DOHH2 (cell line): ENCODE measurements around the gene ADCY1.

ENCODE experiments used
- H3F3A ChIP-seq: fragments of 200-600 bp; sonication (generic), shearing (Covaris generic); 2 replicates; pipeline ENCODE4 v1.6.0; 2016; ENCODE audit warnings: antibody characterized with exemption, mild to moderate bottlenecking; ENCODE audit not compliant: control insufficient read depth, insufficient read depth
- H3K27ac ChIP-seq: fragments of 200-600 bp; sonication (generic); 2 replicates; pipeline ENCODE4 v1.5.1; 2014; ENCODE audit warnings: low read depth, mild to moderate bottlenecking, low read length, moderate library complexity
- H3K27me3 ChIP-seq: fragments of 200-600 bp; sonication (generic); 2 replicates; pipeline ENCODE4 v1.6.1; 2014; ENCODE audit warnings: mild to moderate bottlenecking, low read length, mixed read lengths; ENCODE audit not compliant: control insufficient read depth
- H3K36me3 ChIP-seq: fragments of 200-600 bp; sonication (generic); 2 replicates; pipeline ENCODE4 v1.6.1; 2014; ENCODE audit warnings: mild to moderate bottlenecking, low read length, moderate library complexity, mixed read lengths; ENCODE audit not compliant: control insufficient read depth
- H3K4me1 ChIP-seq: fragments of 200-600 bp; sonication (generic); 2 replicates; pipeline ENCODE4 v1.6.1; 2014; ENCODE audit warnings: mild to moderate bottlenecking, low read length, mixed read lengths; ENCODE audit not compliant: control insufficient read depth
- H3K4me2 ChIP-seq: fragments of 200-600 bp; sonication (generic); 2 replicates; pipeline ENCODE4 v1.6.0; 2014; ENCODE audit warnings: mild to moderate bottlenecking, low read length, moderate library complexity
- H3K4me3 ChIP-seq: fragments of 200-600 bp; sonication (generic); 2 replicates; pipeline ENCODE4 v1.5.1; 2014; ENCODE audit warnings: mild to moderate bottlenecking, low read length, mixed read lengths
- H3K79me2 ChIP-seq: fragments of 200-600 bp; sonication (generic); 2 replicates; pipeline ENCODE4 v1.6.1; 2014; ENCODE audit warnings: mild to moderate bottlenecking, low read length, mixed read lengths; ENCODE audit not compliant: control insufficient read depth
- H3K9me2 ChIP-seq: fragments of 200-600 bp; sonication (generic); replicated peaks from 2 replicates; pipeline ENCODE4 v1.6.1; 2014; ENCODE audit warnings: mild to moderate bottlenecking, low read length, mixed read lengths; ENCODE audit not compliant: control insufficient read depth
- H3K9me3 ChIP-seq: fragments of 200-600 bp; sonication (generic); 2 replicates; pipeline ENCODE4 v1.6.1; 2014; ENCODE audit warnings: antibody characterized with exemption, low read length, mixed read lengths; ENCODE audit not compliant: control insufficient read depth, insufficient read depth
- H4K20me1 ChIP-seq: fragments of 200-600 bp; sonication (generic); 2 replicates; pipeline ENCODE4 v1.6.0; 2014; ENCODE audit warnings: low read depth, mild to moderate bottlenecking, antibody characterized with exemption, low read length, moderate library complexity; ENCODE audit not compliant: control insufficient read depth, insufficient read depth
- EZH2phosphoT487 ChIP-seq: fragments of 200-600 bp; sonication (generic); IDR thresholded peaks from 2 replicates; pipeline ENCODE4 v1.6.1; 2017; ENCODE audit warnings: borderline replicate concordance, mild to moderate bottlenecking, antibody characterized with exemption, low read length, moderate library complexity, mixed read lengths
- TF ChIP-seq, protein P1 (sequence below): fragments of 200-600 bp; sonication (generic); IDR thresholded peaks from one replicate; pipeline ENCODE4 v1.5.1; 2014; ENCODE audit warnings: antibody characterized with exemption, mild to moderate bottlenecking, low read depth, low read length; ENCODE audit not compliant: poor library complexity, severe bottlenecking

ADCY1 gene

DNA sequence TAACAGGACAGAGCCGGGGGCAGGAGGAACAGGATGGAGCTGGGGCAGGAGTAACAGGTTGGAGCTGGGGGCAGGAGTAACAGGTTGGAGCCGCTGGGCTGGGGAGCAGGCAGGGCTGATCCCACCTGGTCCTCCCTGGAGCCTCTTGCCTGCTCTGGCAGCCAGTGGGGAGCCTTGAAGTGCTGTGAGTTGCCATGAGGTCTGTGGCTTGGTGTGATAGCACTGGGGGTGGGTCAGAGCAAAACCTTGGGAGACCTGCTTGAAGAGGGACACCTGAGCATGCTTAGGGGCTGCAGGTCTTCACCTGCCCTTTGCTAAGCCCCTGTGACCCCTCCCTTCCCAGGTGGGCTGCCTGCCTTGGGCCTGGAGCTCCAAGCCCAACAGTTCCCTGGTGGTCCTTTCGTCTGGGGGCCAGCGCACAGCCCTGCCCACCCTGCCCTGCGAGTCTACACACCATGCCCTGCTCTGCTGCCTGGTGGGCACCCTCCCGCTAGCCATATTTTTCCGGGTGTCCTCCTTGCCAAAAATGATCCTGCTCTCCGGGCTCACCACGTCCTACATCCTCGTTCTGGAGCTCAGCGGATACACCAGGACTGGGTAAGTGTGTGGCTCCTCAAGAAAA, 111.6 kb downstream of the ADCY1 start:
- Histone ChIP-seq H3K4me2 (no peak overlapping the region), H4K20me1 (no peaks in the 10 kb centered on the region), H3K9me2 (no peaks in the 10 kb centered on the region), H3K27me3 (no peaks in the 10 kb centered on the region), H3K9me3 (no peaks in the 10 kb centered on the region), H3F3A (no peaks in the 10 kb centered on the region), H3K4me3 (no peak overlapping the region), H3K36me3 (no peaks in the 10 kb centered on the region), H3K27ac (no peak overlapping the region), H3K4me1 (no peaks in the 10 kb centered on the region), H3K79me2 (no peaks in the 10 kb centered on the region)
- TF ChIP-seq EZH2phosphoT487 = no peak
- TF ChIP-seq, protein P1, sequence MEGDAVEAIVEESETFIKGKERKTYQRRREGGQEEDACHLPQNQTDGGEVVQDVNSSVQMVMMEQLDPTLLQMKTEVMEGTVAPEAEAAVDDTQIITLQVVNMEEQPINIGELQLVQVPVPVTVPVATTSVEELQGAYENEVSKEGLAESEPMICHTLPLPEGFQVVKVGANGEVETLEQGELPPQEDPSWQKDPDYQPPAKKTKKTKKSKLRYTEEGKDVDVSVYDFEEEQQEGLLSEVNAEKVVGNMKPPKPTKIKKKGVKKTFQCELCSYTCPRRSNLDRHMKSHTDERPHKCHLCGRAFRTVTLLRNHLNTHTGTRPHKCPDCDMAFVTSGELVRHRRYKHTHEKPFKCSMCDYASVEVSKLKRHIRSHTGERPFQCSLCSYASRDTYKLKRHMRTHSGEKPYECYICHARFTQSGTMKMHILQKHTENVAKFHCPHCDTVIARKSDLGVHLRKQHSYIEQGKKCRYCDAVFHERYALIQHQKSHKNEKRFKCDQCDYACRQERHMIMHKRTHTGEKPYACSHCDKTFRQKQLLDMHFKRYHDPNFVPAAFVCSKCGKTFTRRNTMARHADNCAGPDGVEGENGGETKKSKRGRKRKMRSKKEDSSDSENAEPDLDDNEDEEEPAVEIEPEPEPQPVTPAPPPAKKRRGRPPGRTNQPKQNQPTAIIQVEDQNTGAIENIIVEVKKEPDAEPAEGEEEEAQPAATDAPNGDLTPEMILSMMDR = no peak

DNA sequence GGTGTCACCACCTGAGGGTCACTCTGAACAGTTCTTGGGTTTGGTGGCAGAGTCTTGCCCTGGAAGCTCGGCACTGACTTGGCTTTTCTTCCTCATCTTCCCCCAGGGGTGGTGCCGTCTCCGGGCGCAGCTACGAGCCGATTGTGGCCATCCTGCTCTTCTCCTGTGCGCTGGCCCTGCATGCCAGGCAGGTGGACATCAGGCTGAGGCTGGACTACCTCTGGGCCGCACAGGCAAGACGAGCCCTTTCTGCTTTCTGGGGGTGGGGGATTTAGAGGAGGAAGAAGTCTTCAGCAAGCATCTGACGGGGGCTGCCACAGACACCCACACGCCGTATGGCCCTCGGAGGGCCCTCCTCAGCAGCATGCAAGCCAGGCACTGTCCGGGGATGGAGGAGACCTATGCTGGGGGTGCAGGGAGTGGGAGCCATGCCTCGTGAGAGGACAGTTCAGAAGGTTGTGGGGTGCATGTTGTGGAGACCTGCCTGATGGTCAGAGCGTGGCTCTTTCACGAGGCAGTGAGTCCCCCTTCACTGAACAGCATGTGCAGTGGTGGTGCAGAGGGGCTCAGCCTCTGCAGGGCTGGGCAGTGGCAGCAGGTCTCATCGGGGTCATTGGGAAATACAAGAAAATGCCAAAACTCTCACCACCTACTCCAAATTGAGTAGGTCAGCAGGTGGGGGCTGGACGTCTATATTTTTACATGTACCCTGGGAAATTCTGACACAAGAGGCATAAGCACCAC, 112.4 kb downstream of the ADCY1 start:
- no peaks in the 10 kb centered on the region for H4K20me1 ChIP-seq
- no peaks in the 10 kb centered on the region for H3K4me1 ChIP-seq
- H3K9me2 ChIP-seq = no peaks in the 10 kb centered on the region
- H3K27me3 ChIP-seq = no peaks in the 10 kb centered on the region
- no peaks in the 10 kb centered on the region for H3K79me2 ChIP-seq
- H3K27ac ChIP-seq = no peak overlapping the region
- TF ChIP-seq, protein P1 = no peak
- H3K4me3 ChIP-seq = no peak overlapping the region
- no peak overlapping the region for H3K4me2 ChIP-seq
- no peaks in the 10 kb centered on the region for H3K9me3 ChIP-seq
- no peaks in the 10 kb centered on the region for H3K36me3 ChIP-seq
- H3F3A ChIP-seq = no peaks in the 10 kb centered on the region

DNA sequence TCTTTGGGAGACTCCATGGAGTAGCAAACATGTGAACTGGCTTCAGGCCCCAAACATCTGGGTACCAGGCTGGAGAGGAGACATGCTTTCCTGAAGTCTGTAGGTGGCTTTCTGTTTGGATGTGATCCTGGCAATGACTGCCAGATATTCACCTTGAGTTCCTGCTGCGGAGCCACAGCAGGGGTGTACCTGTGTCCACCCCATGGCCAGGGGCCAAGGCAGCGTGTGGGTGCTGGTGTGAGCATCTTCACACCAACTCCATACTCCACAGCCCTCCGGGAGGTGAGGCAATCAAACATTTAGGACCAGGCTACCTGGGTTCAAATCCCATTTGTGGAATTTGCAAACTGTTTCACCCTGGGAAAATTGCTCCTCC, 113.0 kb downstream of the ADCY1 start:
- no peak overlapping the region for H3K4me2 ChIP-seq
- H4K20me1 ChIP-seq = no peaks in the 10 kb centered on the region
- no peaks in the 10 kb centered on the region for H3F3A ChIP-seq
- H3K27me3 ChIP-seq = no peaks in the 10 kb centered on the region
- no peaks in the 10 kb centered on the region for H3K9me2 ChIP-seq
- no peaks in the 10 kb centered on the region for H3K79me2 ChIP-seq
- no peak overlapping the region for H3K27ac ChIP-seq
- TF ChIP-seq, protein P1 = no peak
- no peak for TF ChIP-seq EZH2phosphoT487
- no peaks in the 10 kb centered on the region for H3K9me3 ChIP-seq
- no peaks in the 10 kb centered on the region for H3K36me3 ChIP-seq
- no peak overlapping the region for H3K4me3 ChIP-seq
- no peaks in the 10 kb centered on the region for H3K4me1 ChIP-seq
